ENCODE measurements around the gene FRK. TPM values are rescaled to one million over a fixed set of nuclear protein-coding genes. Genes with fewer than 3 reads are reported as not detected.

The FRK gene
- total RNA-seq, 1 experiment from 2014 or later: 17.2 TPM

- H3K4me3 ChIP-seq: no peak overlapping the region
- no TSS peak for BruUV-seq (replicated peaks)
- H3K9me3 ChIP-seq (ENCODE audit: insufficient read depth, low read depth): peaks cover 7% of the 10 kb centered on the region; the same call in 1 of the 2 replicates
- intact Hi-C loops (cut with micrococcal nuclease; ENCODE audit: unreplicated experiment): loop anchor here (5.0 kb wide), 1 partner anchor 200 kb away; no protein-coding TSS in a partner anchor
- no peaks in the 10 kb centered on the region for H3K9me2 ChIP-seq (ENCODE audit: insufficient read depth)
- no peaks in the 10 kb centered on the region for H3K36me3 ChIP-seq (ENCODE audit: low read depth)
- peak overlapping the region; percentile 41; the same call in 1 of the 2 replicates for H3K4me2 ChIP-seq
- no peaks in the 10 kb centered on the region for H4K20me1 ChIP-seq (ENCODE audit: insufficient read depth)
- peak in 1 of 2 experiments; percentile 62 for DNase-seq
- peaks cover 23% of the 10 kb centered on the region; the same call in 1 of the 2 replicates for H3K79me2 ChIP-seq (ENCODE audit: low read depth)
- ChIA-PET CTCF (interaction anchor here (0.8 kb wide), 1 partner anchor 48 kb away, joined by 3 read pairs; the partner anchor contains the start of gene FRK), POLR2A (ENCODE audit: unreplicated experiment) (interaction anchor here (0.6 kb wide), 1 partner anchor 65 kb away, joined by 3 read pairs; no protein-coding TSS in a partner anchor)
- peaks cover 57% of the 10 kb centered on the region for H3K4me1 ChIP-seq (replicated peaks; ENCODE audit: insufficient read depth)
- H3K27me3 ChIP-seq (ENCODE audit: insufficient read depth, low read depth): no peaks in the 10 kb centered on the region
- H2AFZ ChIP-seq: no peak overlapping the region
- peak overlapping the region; percentile 41; the same call in 1 of the 2 replicates for H3K27ac ChIP-seq
- no peak for TF ChIP-seq CTCF (conservative IDR thresholded peaks at IDR 0.05)
- no peak for TF ChIP-seq EZH2 (IDR thresholded peaks at IDR 0.05; ENCODE audit: low read depth)
- peaks cover 8% of the 10 kb centered on the region; the same call in 1 of the 2 replicates for H3F3A ChIP-seq (ENCODE audit: insufficient read depth, low read depth)
Measured at GRCh38 chr6:116012471-116012949, 48.2 kb downstream of the FRK start.

GRCh38 chr6:116011520-116011919, 49.2 kb downstream of the FRK start:
- peak; percentile 38 to 92 for DNase-seq
- TF ChIP-seq CTCF (conservative IDR thresholded peaks at IDR 0.05) (no peak), EZH2 (IDR thresholded peaks at IDR 0.05; ENCODE audit: low read depth) (no peak)
- ChIA-PET CTCF (interaction anchor here (0.6 to 1.4 kb wide), 9 partner anchors 46 to 100 kb away, joined by 3 to 23 read pairs (median 4); partner anchors contain the start of genes FRK and NT5DC1), POLR2A (ENCODE audit: unreplicated experiment) (interaction anchor here (0.5 to 1.1 kb wide), 3 partner anchors 89 to 1710 kb away, joined by 5 to 15 read pairs (median 5); no protein-coding TSS in a partner anchor)
- peaks cover 47% of the 10 kb centered on the region for H3K4me1 ChIP-seq (replicated peaks; ENCODE audit: insufficient read depth)
- no peaks in the 10 kb centered on the region for H4K20me1 ChIP-seq (ENCODE audit: insufficient read depth)
- H3F3A ChIP-seq (ENCODE audit: insufficient read depth, low read depth): peaks cover 8% of the 10 kb centered on the region; the same call in 1 of the 2 replicates
- no TSS peak for BruUV-seq (replicated peaks)
- peaks cover 7% of the 10 kb centered on the region; the same call in 1 of the 2 replicates for H3K9me3 ChIP-seq (ENCODE audit: insufficient read depth, low read depth)
- H3K9me2 ChIP-seq (ENCODE audit: insufficient read depth): no peaks in the 10 kb centered on the region
- H3K36me3 ChIP-seq (ENCODE audit: low read depth): no peaks in the 10 kb centered on the region
- peak overlapping the region; percentile 41 for H3K27ac ChIP-seq
- peaks cover 14% of the 10 kb centered on the region; the same call in 1 of the 2 replicates for H3K79me2 ChIP-seq (ENCODE audit: low read depth)
- H3K4me2 ChIP-seq: peak overlapping the region; percentile 41
- H3K4me3 ChIP-seq: no peak overlapping the region
- no peak overlapping the region for H2AFZ ChIP-seq
- H3K27me3 ChIP-seq (ENCODE audit: insufficient read depth, low read depth): no peaks in the 10 kb centered on the region
- intact Hi-C loops (cut with micrococcal nuclease; ENCODE audit: unreplicated experiment): loop anchor here (1.0 to 5.0 kb wide), 4 partner anchors 23 to 201 kb away; partner anchors contain the start of gene FRK

- intact Hi-C loops (cut with micrococcal nuclease; ENCODE audit: unreplicated experiment): loop anchor here (1.0 to 5.0 kb wide), 4 partner anchors 24 to 201 kb away; partner anchors contain the start of gene FRK
- Histone ChIP-seq H3K4me2 (peak overlapping the region; percentile 41), H4K20me1 (ENCODE audit: insufficient read depth) (no peaks in the 10 kb centered on the region), H3K27me3 (ENCODE audit: insufficient read depth, low read depth) (no peaks in the 10 kb centered on the region), H3K27ac (peak overlapping the region; percentile 41), H3K4me3 (no peak overlapping the region), H3K36me3 (ENCODE audit: low read depth) (no peaks in the 10 kb centered on the region), H3K4me1 (replicated peaks; ENCODE audit: insufficient read depth) (peaks cover 41% of the 10 kb centered on the region), H3K9me2 (ENCODE audit: insufficient read depth) (no peaks in the 10 kb centered on the region), H3K79me2 (ENCODE audit: low read depth) (peaks cover 14% of the 10 kb centered on the region; the same call in 1 of the 2 replicates), H3F3A (ENCODE audit: insufficient read depth, low read depth) (peaks cover 8% of the 10 kb centered on the region; the same call in 1 of the 2 replicates), H2AFZ (no peak overlapping the region), H3K9me3 (ENCODE audit: insufficient read depth, low read depth) (peaks cover 7% of the 10 kb centered on the region; the same call in 1 of the 2 replicates)
- TF ChIP-seq EZH2 (IDR thresholded peaks at IDR 0.05; ENCODE audit: low read depth): no peak
- peak; percentile 97 for TF ChIP-seq CTCF (conservative IDR thresholded peaks at IDR 0.05)
- CTCF ChIA-PET: interaction anchor here (0.6 to 1.4 kb wide), 9 partner anchors 46 to 101 kb away, joined by 3 to 23 read pairs (median 4); partner anchors contain the start of genes FRK and NT5DC1
- POLR2A ChIA-PET (ENCODE audit: unreplicated experiment): interaction anchor here (0.5 to 1.1 kb wide), 3 partner anchors 89 to 1709 kb away, joined by 5 to 15 read pairs (median 5); no protein-coding TSS in a partner anchor
- peak; percentile 63 to 65 for DNase-seq
- no TSS peak for BruUV-seq (replicated peaks)
Measured at GRCh38 chr6:116010790-116011401, 49.8 kb downstream of the FRK start.
